Hematopoietic multipotent progenitor cell treated with erythropoietin and hydrocortisone succinate and interleukin-3 and kit ligand, for 17 days (in vitro differentiated cells): Measurements from ENCODE around the gene CDON.
"Not testable (repeated sequence)": the region's sequence is repeated elsewhere in the genome, so short reads cannot be mapped to it uniquely, and the experiment has no call there.

Source experiments
- DNase-seq: peaks from one replicate; pipeline ENCODE4 v3.0.0-alpha.2; 2015; ENCODE audit warnings: low spot score

The CDON gene

DNA sequence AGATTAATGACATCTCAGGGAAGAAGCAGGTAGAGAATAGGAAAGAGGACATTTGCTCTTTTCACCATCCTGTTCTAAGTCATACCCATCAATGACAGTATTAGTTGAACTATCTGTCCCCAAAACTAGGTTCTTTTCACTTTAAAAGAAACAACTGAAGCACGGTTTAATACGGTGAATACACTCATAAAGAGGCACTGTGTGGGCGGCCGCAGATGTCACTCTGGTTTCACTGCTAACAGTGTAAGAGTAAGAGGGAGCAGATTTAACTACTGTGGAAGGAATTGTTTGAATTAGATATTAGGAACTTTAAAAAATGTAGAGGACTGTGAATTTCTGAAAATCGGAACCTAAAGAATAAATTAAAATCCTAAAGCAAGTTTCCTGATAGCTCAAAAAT, 67.4 kb downstream of the CDON start:
- no peak for DNase-seq

DNA sequence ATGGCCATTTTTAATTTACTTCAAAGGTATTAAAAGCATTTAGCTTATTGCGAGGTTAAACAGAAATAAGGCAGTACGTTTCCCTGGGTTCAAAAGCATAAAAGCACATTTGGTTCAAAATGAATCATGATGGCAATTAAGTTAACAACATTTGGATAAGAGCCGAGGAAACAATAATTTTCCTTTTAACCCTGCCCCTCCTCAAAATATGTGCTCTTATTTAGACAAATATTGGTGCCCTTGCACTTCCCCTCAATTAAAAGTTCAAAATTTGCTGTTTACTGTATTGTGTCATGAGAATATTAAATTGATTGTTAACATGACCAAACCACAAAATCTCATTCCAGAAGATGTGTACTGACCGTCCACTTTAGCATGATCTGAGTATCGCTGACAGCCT, 68.2 kb downstream of the CDON start:
- DNase-seq = no peak

DNA sequence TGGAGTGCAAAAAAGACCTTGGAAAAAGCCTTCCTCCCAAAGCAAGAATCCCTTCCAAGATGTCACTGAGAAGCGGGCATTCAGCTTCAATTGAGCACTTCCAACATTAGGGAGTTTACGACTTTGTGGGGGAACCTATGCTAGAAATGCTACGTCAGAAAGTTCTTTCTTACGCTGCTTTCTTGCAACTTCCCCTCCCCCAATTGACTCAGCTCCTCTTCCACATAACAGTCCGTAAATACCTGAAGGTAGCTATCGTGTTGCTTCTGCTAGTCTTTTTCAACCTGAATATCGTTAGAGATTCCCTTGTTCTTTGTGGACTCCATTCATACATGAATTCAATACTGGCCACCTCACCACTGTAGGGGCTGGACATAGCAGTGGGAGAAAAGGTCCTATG, 69.8 kb downstream of the CDON start:
- no peak for DNase-seq

DNA sequence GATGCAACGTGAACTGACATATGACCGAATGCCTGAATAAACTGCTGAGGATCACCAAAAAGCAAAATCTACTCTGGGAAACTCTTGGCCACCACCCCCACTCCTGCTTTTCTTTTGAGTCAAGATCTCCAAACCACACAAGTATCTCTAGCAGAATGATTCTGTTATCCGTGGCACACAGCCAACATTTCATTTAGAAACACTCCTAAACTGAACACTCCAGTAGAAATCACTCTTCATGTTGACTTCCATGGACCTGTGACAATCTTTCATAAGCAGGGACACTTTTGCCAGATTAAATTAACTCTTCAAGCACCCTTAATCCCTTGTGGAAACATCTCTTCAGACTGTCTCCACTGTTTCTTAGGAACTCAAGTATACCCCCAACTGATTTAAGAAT, 72.4 kb downstream of the CDON start:
- no peak for DNase-seq

DNA sequence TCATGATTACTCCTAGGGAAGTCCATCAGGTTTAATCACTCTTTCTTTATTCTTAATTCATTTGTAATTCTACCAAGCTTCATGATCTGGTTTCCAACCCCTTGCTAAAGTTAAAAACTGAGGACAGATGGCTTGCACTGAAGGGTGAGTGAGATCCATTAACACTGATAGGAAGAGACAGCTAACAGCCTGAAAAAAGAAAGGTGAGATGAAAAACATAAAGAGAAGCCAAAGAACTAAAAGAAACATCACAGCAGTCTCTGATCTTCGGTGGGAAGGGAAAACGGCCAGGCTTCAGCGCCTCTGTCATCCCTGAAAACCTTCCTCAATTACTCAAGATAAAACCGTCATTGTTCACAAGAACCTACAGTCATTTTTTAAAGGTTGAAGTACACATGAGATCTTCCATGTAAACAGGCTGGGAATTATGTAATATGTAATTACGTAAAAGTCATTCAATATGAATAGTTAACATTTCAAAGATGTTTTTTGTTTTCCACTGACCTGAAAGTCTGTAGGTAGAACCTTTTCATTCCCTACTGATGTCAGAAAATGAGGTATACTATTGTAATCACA, 75.5 kb downstream of the CDON start:
- no peak for DNase-seq

DNA sequence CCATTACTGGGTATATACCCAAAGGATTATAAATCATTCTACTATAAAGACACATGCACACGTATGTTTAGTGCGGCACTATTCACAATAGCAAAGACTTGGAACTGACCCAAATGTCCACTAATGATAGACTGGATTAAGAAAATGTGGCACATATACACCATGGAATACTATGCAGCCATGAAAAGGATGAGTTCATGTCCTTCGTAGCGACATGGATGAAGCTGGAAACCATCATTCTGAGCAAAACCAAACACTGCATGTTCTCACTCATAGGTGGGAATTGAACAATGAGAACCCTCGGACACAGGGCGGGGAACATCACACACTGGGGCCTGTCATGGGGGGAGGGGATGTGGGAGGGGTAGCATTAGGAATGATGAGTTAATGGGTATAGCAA, 76.7 kb downstream of the CDON start:
- DNase-seq = not testable (repeated sequence)

DNA sequence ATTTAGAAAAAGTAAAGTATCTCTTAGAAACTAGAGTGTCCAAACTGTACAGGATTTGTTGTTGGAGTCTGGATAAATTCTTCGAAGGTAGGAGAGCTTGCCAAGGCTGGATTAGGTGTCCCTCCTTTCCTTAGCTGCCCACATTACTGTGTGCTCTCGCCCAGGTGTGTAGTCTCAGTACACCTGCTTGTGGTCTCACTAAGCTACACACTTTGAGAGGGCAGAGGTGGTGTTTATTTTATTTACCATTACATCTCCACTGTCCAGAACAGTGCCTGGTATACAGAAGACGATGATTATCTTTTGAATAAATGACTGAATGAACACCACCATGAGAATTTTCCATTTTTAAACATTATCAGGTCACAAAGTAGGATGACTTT, 80.3 kb downstream of the CDON start:
- no peak for DNase-seq

GRCh38 chr11:125980436-125980835, 82.2 kb downstream of the CDON start:
- DNase-seq = no peak

DNA sequence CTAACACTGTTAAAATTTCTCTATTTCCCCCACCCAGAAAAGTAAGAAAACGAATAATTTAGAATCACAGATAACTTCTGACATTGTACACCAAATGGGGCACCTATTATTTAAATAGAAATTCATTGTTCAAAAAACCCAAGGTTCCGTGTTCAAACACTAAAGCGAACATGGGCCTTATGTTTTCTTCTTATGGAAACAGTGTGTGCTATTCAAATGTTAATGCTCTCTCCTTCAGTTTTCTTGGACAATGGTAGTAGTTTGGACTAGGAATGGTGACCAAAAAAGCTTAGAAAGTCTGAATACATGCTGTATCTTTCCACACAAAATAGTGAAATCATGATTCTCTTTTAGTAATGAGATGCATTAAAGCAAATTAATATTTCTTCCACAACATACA, 83.2 kb downstream of the CDON start:
- no peak for DNase-seq

DNA sequence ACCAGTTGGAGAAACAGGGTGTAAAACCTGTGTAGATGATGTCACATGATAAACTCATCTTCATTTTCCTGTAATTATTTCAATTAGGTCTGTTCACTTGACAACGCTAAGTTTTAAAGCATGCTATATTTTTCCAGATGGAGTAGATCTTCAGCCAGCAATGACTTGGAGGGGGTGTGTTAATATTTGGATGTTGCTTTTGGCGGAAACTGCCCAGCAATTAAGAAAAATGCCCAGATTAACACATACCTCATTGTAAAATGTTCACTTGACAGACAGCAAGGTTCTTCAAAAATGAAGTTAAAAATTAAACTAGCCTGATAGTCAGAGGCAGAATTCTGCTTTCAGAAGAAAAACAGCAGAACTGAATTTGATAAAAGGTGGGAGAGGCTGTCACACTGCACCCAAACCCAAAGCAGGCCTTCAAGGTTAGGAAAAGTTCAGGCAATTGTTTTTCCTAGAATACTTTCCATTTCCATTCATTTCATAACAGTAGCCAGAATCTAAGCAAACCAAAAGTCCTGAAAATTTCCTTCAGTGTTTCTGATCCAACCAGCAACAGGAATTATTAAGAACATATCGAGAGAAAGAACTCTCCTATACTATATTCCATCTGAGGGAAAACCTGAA, 83.8 kb downstream of the CDON start:
- DNase-seq = no peak

GRCh38 chr11:125978181-125978716, 84.4 kb downstream of the CDON start:
- no peak for DNase-seq

DNA sequence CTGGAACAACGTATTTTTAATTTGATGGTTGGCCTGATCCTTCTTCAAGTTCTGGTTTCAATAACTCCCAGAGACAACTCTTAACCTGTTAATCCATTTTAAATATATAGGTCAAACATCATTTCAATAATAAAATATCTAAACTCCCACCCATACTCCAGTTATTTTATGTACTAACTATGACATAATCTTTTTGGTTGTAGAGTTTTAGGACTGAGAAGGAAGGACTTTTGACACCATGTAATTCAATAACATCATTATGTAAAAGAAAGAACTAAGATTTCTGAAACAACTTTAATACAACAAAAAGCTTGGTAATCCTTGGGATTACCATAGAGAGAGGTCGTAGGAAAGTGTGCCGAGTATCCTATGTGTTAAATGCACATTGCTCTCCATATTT, 85.3 kb downstream of the CDON start:
- no peak for DNase-seq

GRCh38 chr11:125976156-125976555, 86.5 kb downstream of the CDON start:
- no peak for DNase-seq

- no peak for DNase-seq
Measured at GRCh38 chr11:125975634-125976033, 87.0 kb downstream of the CDON start.

GRCh38 chr11:125974284-125974683, 88.4 kb downstream of the CDON start:
- DNase-seq = no peak

GRCh38 chr11:125971618-125972017, 91.0 kb downstream of the CDON start:
- DNase-seq = no peak

- no peak for DNase-seq
Measured at GRCh38 chr11:125968354-125968753, 94.3 kb downstream of the CDON start.

DNA sequence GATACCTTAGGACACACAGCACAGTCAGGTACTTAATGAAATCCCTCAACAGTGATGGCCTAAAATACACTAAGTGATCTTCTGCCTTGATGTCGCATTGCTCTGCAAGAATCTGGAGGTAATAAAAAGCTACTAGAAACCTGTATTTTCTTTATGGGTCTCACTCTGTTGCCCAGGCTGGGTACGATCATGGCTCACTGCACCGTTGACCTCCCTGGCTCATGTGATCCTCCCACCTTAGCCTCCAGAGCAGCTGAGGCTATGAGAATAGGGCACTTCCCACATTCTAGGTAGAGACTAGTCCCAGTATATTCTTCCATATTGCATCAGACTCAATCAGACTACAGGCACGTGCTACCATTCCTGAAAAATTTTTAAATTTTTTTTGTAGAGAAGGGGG, 95.2 kb downstream of the CDON start:
- DNase-seq = no peak

GRCh38 chr11:125960771-125961170, 101.9 kb downstream of the CDON start:
- DNase-seq = no peak

DNA sequence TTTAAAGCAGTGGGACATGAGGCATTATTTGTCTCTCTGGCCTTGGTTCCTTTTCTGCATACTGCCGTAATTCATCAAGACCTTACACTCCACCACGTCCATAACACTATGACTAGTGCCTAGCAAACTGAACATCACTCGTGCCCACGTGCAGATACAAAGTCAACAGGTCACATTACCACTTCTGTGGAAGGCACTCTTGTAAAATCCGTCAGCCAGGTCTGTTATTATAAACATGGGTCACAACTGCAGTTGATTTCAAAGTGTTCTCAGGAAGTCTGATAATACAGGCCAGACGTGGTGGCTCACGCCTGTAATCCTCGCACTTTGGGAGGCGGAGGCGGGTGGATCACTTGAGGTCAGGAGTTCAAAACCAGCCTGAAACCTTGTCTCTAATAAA, 102.7 kb downstream of the CDON start:
- DNase-seq = no peak

DNA sequence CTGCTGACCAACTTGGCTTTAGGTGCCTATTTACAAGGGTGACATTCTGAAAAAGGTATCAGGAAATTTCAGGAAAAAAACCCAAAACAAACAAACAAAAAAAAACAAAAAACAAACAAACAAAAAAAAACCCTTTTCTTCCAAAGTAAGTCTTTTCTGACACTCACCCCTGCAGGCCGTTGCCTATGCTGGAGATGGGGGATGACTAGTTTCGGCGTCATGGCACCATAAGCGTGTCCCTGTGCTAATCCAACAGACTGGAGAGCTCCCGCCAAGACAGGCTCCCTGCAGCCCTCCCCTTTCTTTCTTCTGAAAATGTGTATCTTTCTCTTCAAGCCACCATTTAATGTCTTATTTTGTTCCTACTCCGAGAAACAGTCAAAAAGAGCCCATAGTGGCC, 103.2 kb downstream of the CDON start:
- no peak for DNase-seq

DNA sequence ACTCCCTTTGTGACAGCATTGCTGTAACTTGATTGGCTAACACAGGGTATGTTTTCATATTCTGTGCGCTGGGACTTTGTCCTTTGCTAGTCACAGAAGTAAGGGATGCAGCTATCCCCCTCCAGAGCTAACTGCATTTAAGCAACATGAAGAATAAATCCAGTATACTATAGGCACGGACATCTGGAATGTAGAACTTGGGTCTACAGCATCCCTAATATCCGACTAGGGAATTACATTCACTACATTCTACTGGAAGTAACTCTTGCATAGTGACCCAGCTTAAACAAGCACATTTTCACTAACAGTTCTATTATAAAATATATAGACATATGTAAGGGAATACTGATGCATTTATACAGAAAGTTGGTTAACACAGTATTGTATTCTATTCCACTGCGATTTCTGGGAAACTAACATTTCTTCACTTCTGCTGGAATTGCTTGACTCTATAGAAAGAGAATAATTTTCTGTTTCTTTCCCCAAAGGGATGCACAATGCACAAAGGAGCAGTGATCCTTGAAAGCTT, 103.7 kb downstream of the CDON start:
- DNase-seq = no peak

GRCh38 chr11:125957618-125958332, 104.9 kb downstream of the CDON start:
- no peak for DNase-seq
